ENCODE data around the gene GP1BB. TPM values are rescaled to one million over a fixed set of nuclear protein-coding genes. Genes with fewer than 3 reads are reported as not detected.
A peak's percentile ranks its signal among the peaks of the same experiment; 100 is the strongest.

Gene GP1BB
- total RNA-seq, 2 experiments from 2014 or later: not detected

- ATAC-seq (no peak), DNase-seq (no peak)
- CTCF ChIA-PET: interaction anchor here (0.9 to 2.8 kb wide), 13 partner anchors 8 to 231 kb away, joined by 3 to 12 read pairs (median 4); partner anchors contain the start of gene GP1BB
- TF ChIP-seq CTCF (IDR thresholded peaks at IDR 0.05): no peak
- no peaks in the 10 kb centered on the region for H3K36me3 Mint-ChIP-seq (ENCODE audit: low read depth)
- H3K4me3 Mint-ChIP-seq: no peak overlapping the region
- intact Hi-C loops (cut with micrococcal nuclease): no loop called here
- peaks cover 28% of the 10 kb centered on the region for H3K27me3 Mint-ChIP-seq
- no peaks in the 10 kb centered on the region for H3K9me3 Mint-ChIP-seq
- no peaks in the 10 kb centered on the region for H3K4me1 Mint-ChIP-seq (ENCODE audit: low read depth)
- POLR2A ChIA-PET: no interaction called here
- H3K27ac Mint-ChIP-seq: no peak overlapping the region
Observed at GRCh38 chr22:19678949-19679521, 44.3 kb upstream of the GP1BB start.

GRCh38 chr22:19679522-19680101 is 43.7 kb upstream of the GP1BB start:
- no peak overlapping the region for H3K4me3 Mint-ChIP-seq
- no peak overlapping the region for H3K27ac Mint-ChIP-seq
- H3K4me1 Mint-ChIP-seq (ENCODE audit: low read depth): no peaks in the 10 kb centered on the region
- CTCF ChIA-PET: interaction anchor here (0.6 to 2.8 kb wide), 15 partner anchors 9 to 231 kb away, joined by 3 to 12 read pairs (median 4); partner anchors contain the start of gene GP1BB
- DNase-seq: peak; percentile 52
- TF ChIP-seq CTCF (IDR thresholded peaks at IDR 0.05): peak; percentile 98
- no peaks in the 10 kb centered on the region for H3K36me3 Mint-ChIP-seq (ENCODE audit: low read depth)
- H3K27me3 Mint-ChIP-seq: peaks cover 25% of the 10 kb centered on the region
- H3K9me3 Mint-ChIP-seq: no peaks in the 10 kb centered on the region
- intact Hi-C loops (cut with micrococcal nuclease): no loop called here
- peak; percentile 60 for ATAC-seq
- POLR2A ChIA-PET: no interaction called here

GRCh38 chr22:19680287-19680881 is 43.0 kb upstream of the GP1BB start:
- ATAC-seq: no peak
- H3K27me3 Mint-ChIP-seq: peaks cover 22% of the 10 kb centered on the region
- H3K36me3 Mint-ChIP-seq (ENCODE audit: low read depth): no peaks in the 10 kb centered on the region
- H3K4me3 Mint-ChIP-seq: no peak overlapping the region
- intact Hi-C loops (cut with micrococcal nuclease): no loop called here
- H3K4me1 Mint-ChIP-seq (ENCODE audit: low read depth): no peaks in the 10 kb centered on the region
- H3K9me3 Mint-ChIP-seq: no peaks in the 10 kb centered on the region
- H3K27ac Mint-ChIP-seq: no peak overlapping the region
- ChIA-PET CTCF (interaction anchor here (0.6 to 2.8 kb wide), 13 partner anchors 10 to 230 kb away, joined by 3 to 12 read pairs (median 4); partner anchors contain the start of gene GP1BB), POLR2A (interaction anchor here (0.7 kb wide), 1 partner anchor 9 kb away, joined by 3 read pairs; no protein-coding TSS in a partner anchor)
- no peak for DNase-seq
- no peak for TF ChIP-seq CTCF (IDR thresholded peaks at IDR 0.05)

- POLR2A ChIA-PET: interaction anchor here (0.7 kb wide), 1 partner anchor 8 kb away, joined by 3 read pairs; no protein-coding TSS in a partner anchor
- intact Hi-C loops (cut with micrococcal nuclease): no loop called here
- no peaks in the 10 kb centered on the region for H3K36me3 Mint-ChIP-seq (ENCODE audit: low read depth)
Observed at GRCh38 chr22:19680911-19681862, 42.2 kb upstream of the GP1BB start.

More at GRCh38 chr22:19680911-19681862, 42.2 kb upstream of the GP1BB start:
- Mint-ChIP-seq H3K4me3 (no peak overlapping the region), H3K9me3 (no peaks in the 10 kb centered on the region), H3K27me3 (peaks cover 22% of the 10 kb centered on the region), H3K4me1 (ENCODE audit: low read depth) (no peaks in the 10 kb centered on the region), H3K27ac (no peak overlapping the region)
- ATAC-seq: no peak
- no peak for DNase-seq
- TF ChIP-seq CTCF (IDR thresholded peaks at IDR 0.05): no peak
- CTCF ChIA-PET: interaction anchor here (2.5 to 2.8 kb wide), 2 partner anchors 49 to 229 kb away, joined by 9 read pairs; no protein-coding TSS in a partner anchor
